IMR-90 (cell line): Measurements from ENCODE around the gene TULP4. TPM values are rescaled to one million over a fixed set of nuclear protein-coding genes. Genes with fewer than 3 reads are reported as not detected.
A peak's percentile ranks its signal among the peaks of the same experiment; 100 is the strongest.

Experiments used
- ATAC-seq: fragments of 200-7000 bp; cut with Tn5 transposase; 2 replicates; pipeline ENCODE4 v1.9.1; 2020; ENCODE audit warnings: low read depth, mild to moderate bottlenecking, moderate library complexity
- BruUV-seq: library from RNA; stranded (reverse); fragments of 400-500 nt; replicated peaks from 2 replicates; lab custom pipeline; 2021; lab: Mats Ljungman, UMichigan
- CTCF ChIA-PET: fragments of 300-600 bp; formaldehyde crosslinking; extraction: SDS; loops from one replicate; lab custom pipeline; 2021; ENCODE audit warnings: antibody characterized with exemption; lab: Yijun Ruan, JAX
- POLR2A ChIA-PET: fragments of 300-600 bp; sonication (Branson Sonifier 250); formaldehyde crosslinking; loops from one replicate; lab custom pipeline; 2022; ENCODE audit warnings: antibody characterized with exemption; ENCODE audit not compliant: unreplicated experiment; lab: Charles Lee
- DNase-seq: peaks from one replicate; pipeline ENCODE4 v3.0.0; 2013
- H2AFZ ChIP-seq: replicated peaks from 2 replicates; pipeline ENCODE3; 2013; ENCODE audit warnings: low read length, mild to moderate bottlenecking; ENCODE audit not compliant: poor library complexity
- H2AK5ac ChIP-seq: 2 replicates; pipeline ENCODE4 v1.6.1; 2013; ENCODE audit warnings: low read depth, low read length, inconsistent platforms
- H2AK9ac ChIP-seq: replicated peaks from 2 replicates; pipeline ENCODE3; 2013; ENCODE audit warnings: mild to moderate bottlenecking, low read depth, low read length, moderate library complexity; ENCODE audit not compliant: poor library complexity
- H2BK120ac ChIP-seq: 2 replicates; pipeline ENCODE4 v1.6.1; 2013; ENCODE audit warnings: low read depth, low read length, inconsistent platforms
- H2BK15ac ChIP-seq: 3 replicates; pipeline ENCODE4 v1.6.1; 2013; ENCODE audit warnings: low read depth, low read length, inconsistent platforms
- H2BK20ac ChIP-seq: 2 replicates; pipeline ENCODE4 v1.6.1; 2013; ENCODE audit warnings: low read depth, mild to moderate bottlenecking, inconsistent platforms, low read length, moderate library complexity
- H2BK5ac ChIP-seq: 2 replicates; pipeline ENCODE4 v1.6.1; 2013; ENCODE audit warnings: mild to moderate bottlenecking, low read depth, low read length, inconsistent platforms; ENCODE audit not compliant: poor library complexity, severe bottlenecking
- H3K14ac ChIP-seq: replicated peaks from 2 replicates; pipeline ENCODE4 v1.6.1; 2013; ENCODE audit warnings: low read depth, low read length, inconsistent platforms
- H3K18ac ChIP-seq: 2 replicates; pipeline ENCODE4 v1.6.1; 2013; ENCODE audit warnings: low read depth, low read length, control low read depth
- H3K23ac ChIP-seq: 2 replicates; pipeline ENCODE4 v1.6.1; 2013; ENCODE audit warnings: low read depth, low read length, inconsistent platforms
- H3K27ac ChIP-seq: 2 replicates; pipeline ENCODE4 v1.5.1; 2013; ENCODE audit warnings: mild to moderate bottlenecking, control low read depth, low read length; ENCODE audit not compliant: insufficient read depth
- H3K27me3 ChIP-seq: 2 replicates; pipeline ENCODE4 v1.6.1; 2013; ENCODE audit warnings: low read length; ENCODE audit not compliant: control insufficient read depth, insufficient read depth
- H3K36me3 ChIP-seq: 2 replicates; pipeline ENCODE4 v1.6.1; 2013; ENCODE audit warnings: low read length, mixed read lengths; ENCODE audit not compliant: control insufficient read depth, insufficient read depth
- H3K4ac ChIP-seq: 2 replicates; pipeline ENCODE4 v1.6.1; 2013; ENCODE audit warnings: low read depth, low read length, inconsistent platforms
- H3K4me1 ChIP-seq: 2 replicates; pipeline ENCODE4 v1.6.1; 2013; ENCODE audit warnings: low read length, mixed read lengths; ENCODE audit not compliant: control insufficient read depth, insufficient read depth
- H3K4me2 ChIP-seq: 2 replicates; pipeline ENCODE4 v1.6.1; 2013; ENCODE audit warnings: low read depth, mild to moderate bottlenecking, control low read depth, low read length, moderate library complexity
- H3K4me3 ChIP-seq: 2 replicates; pipeline ENCODE4 v1.5.1; 2013; ENCODE audit warnings: low read depth, mild to moderate bottlenecking, control low read depth, low read length, moderate library complexity; ENCODE audit not compliant: insufficient read depth
- H3K56ac ChIP-seq: 2 replicates; pipeline ENCODE4 v1.6.1; 2013; ENCODE audit warnings: low read length, inconsistent platforms; ENCODE audit not compliant: insufficient read depth; ENCODE audit errors: extremely low read depth
- H3K79me1 ChIP-seq, 2 experiments: 2 replicates each; pipeline ENCODE4 v1.6.1; 2013; ENCODE audit warnings: low read length in 2 of 2, inconsistent platforms in 1 of 2, low read depth in 1 of 2
- H3K9ac ChIP-seq: 2 replicates; pipeline ENCODE4 v1.6.1; 2013; ENCODE audit warnings: low read depth, low read length, control low read depth
- H3K9me1 ChIP-seq: 2 replicates; pipeline ENCODE4 v1.6.1; 2013; ENCODE audit warnings: low read length, inconsistent platforms; ENCODE audit not compliant: insufficient read depth
- H3K9me3 ChIP-seq: 2 replicates; pipeline ENCODE4 v1.6.1; 2013; ENCODE audit warnings: low read length; ENCODE audit not compliant: control insufficient read depth, insufficient read depth
- H4K20me1 ChIP-seq: 2 replicates; pipeline ENCODE4 v1.6.1; 2013; ENCODE audit warnings: low read length, inconsistent platforms; ENCODE audit not compliant: insufficient read depth
- H4K5ac ChIP-seq: 2 replicates; pipeline ENCODE4 v1.6.1; 2013; ENCODE audit warnings: mild to moderate bottlenecking, low read depth, low read length, control low read depth
- H4K8ac ChIP-seq, 2 experiments: 2 replicates each; pipeline ENCODE4 v1.6.1; 2013; ENCODE audit warnings: low read depth in 2 of 2, low read length in 2 of 2, control low read depth in 1 of 2, inconsistent platforms in 1 of 2
- H4K91ac ChIP-seq: 2 replicates; pipeline ENCODE4 v1.6.1; 2013; ENCODE audit warnings: low read depth, low read length, inconsistent platforms; ENCODE audit not compliant: insufficient read depth
- CEBPB ChIP-seq: IDR thresholded peaks from 2 replicates; pipeline ENCODE4 v1.6.1; 2012; ENCODE audit warnings: low read depth, low read length, improper control_type of control experiment
- CHD1 ChIP-seq: IDR thresholded peaks from 2 replicates; pipeline ENCODE4 v1.6.1; 2012; ENCODE audit warnings: low read depth, low read length, improper control_type of control experiment
- FOS ChIP-seq: fragments of 150-350 bp; IDR thresholded peaks from 2 replicates; pipeline ENCODE4 v1.6.1; 2016; ENCODE audit warnings: low read depth, low read length
- MAFK ChIP-seq: IDR thresholded peaks from 2 replicates; pipeline ENCODE4 v1.6.1; 2012; ENCODE audit warnings: low read depth, low read length, improper control_type of control experiment
- MXI1 ChIP-seq: IDR thresholded peaks from 2 replicates; pipeline ENCODE4 v1.6.1; 2012; ENCODE audit warnings: low read depth, mild to moderate bottlenecking, low read length, moderate library complexity, borderline replicate concordance
- POLR2A ChIP-seq: IDR thresholded peaks from 2 replicates; pipeline ENCODE4 v1.6.1; 2012; ENCODE audit warnings: mild to moderate bottlenecking, low read depth, low read length
- RFX5 ChIP-seq: IDR thresholded peaks from 2 replicates; pipeline ENCODE4 v1.8.0; 2012; ENCODE audit warnings: low read depth, mild to moderate bottlenecking, low read length, moderate library complexity
- WGBS, 2 experiments: methylation state at CpG; one replicate each; pipeline versions ENCODE4 v1.1.5 to v1.1.7; 2013; ENCODE audit warnings: missing lambda C conversion rate in 2 of 2; ENCODE audit not compliant: insufficient read length in 1 of 2; ENCODE audit errors: extremely low coverage in 2 of 2; 5-methylcytosine and 5-hydroxymethylcytosine counted together
- dilution Hi-C: fragments of 300-500 bp; cut with HindIII; formaldehyde crosslinking; loops from one replicate; pipeline ENCODE4 v1.14.3; 2018; ENCODE audit warnings: low sequenced_read_pairs; ENCODE audit not compliant: unreplicated experiment
- in situ Hi-C: fragments of 300-500 bp; cut with MboI; formaldehyde crosslinking; loops from 3 replicates; pipeline ENCODE4 v1.14.3; 2019; ENCODE audit warnings: low sequenced_read_pairs, inconsistent platforms, mixed read lengths
- intact Hi-C: fragments of 100-400 bp; cut with micrococcal nuclease; formaldehyde crosslinking; loops from 2 replicates; pipeline ENCODE4 v1.10.0; 2022
- polyA plus RNA-seq, 3 experiments: library from polyadenylated mRNA; depleted of rRNA; stranded (reverse); fragments of >200 nt; gene quantifications; 2 replicates each; pipeline ENCODE4 v1.2.3, GENCODE V29; 2012; ENCODE audit warnings: low replicate concordance in 1 of 3
- total RNA-seq: library from RNA; depleted of rRNA; stranded (reverse); fragments of >200 nt; gene quantifications from 2 replicates; pipeline ENCODE4 v1.2.3, GENCODE V29; 2012
- TF ChIP-seq, protein P1 (sequence below): fragments of 150-350 bp; IDR thresholded peaks from 2 replicates; pipeline ENCODE4 v1.6.1; 2016; ENCODE audit warnings: low read depth, mild to moderate bottlenecking, low read length, moderate library complexity, borderline replicate concordance

The TULP4 gene
- total and polyA plus RNA-seq, 2 of the 4 experiments (the other 2 are of a cell fraction): 8.1 to 30.6 TPM

- H3K56ac ChIP-seq: no peak overlapping the region
- intact Hi-C loops: no loop called here
- TF ChIP-seq CHD1 (no peak), MXI1 (no peak), FOS (no peak), MAFK (no peak), RFX5 (no peak), POLR2A (no peak), CEBPB (no peak)
- TF ChIP-seq, protein P1, sequence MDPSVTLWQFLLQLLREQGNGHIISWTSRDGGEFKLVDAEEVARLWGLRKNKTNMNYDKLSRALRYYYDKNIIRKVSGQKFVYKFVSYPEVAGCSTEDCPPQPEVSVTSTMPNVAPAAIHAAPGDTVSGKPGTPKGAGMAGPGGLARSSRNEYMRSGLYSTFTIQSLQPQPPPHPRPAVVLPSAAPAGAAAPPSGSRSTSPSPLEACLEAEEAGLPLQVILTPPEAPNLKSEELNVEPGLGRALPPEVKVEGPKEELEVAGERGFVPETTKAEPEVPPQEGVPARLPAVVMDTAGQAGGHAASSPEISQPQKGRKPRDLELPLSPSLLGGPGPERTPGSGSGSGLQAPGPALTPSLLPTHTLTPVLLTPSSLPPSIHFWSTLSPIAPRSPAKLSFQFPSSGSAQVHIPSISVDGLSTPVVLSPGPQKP: no peak
- no peaks in the 10 kb centered on the region; the same call in 1 of the 2 replicates for H3K36me3 ChIP-seq
- H3K4me3 ChIP-seq: no peak overlapping the region
- ChIA-PET CTCF (no interaction called here), POLR2A (no interaction called here)
- in situ Hi-C loops: no loop called here
- H4K8ac ChIP-seq: no peak overlapping the region
- no peaks in the 10 kb centered on the region for H3K9me3 ChIP-seq
- dilution Hi-C loops: no loop called here
- no peak for ATAC-seq
- no peak overlapping the region for H2AK5ac ChIP-seq
- H3K4ac ChIP-seq: no peak overlapping the region
- 80% methylated on average over 1 of the region's 9 CpGs; no CpG with 5 or more reads in 1 of the 2 experiments for WGBS, 2 experiments
- H3K18ac ChIP-seq: no peak overlapping the region
- no peaks in the 10 kb centered on the region; the same call in 1 of the 2 replicates for H4K20me1 ChIP-seq
- H2BK20ac ChIP-seq: no peak overlapping the region
- peaks cover 8% of the 10 kb centered on the region for H3K4me1 ChIP-seq
- H3K79me1 ChIP-seq: peaks cover 8 to 41% of the 10 kb centered on the region in 2 experiments
- no peak overlapping the region for H4K91ac ChIP-seq
- no peaks in the 10 kb centered on the region for H3K27me3 ChIP-seq
- no peak overlapping the region for H2AFZ ChIP-seq
- no TSS peak for BruUV-seq
- H4K5ac ChIP-seq: no peak overlapping the region
- H3K9me1 ChIP-seq: peaks cover 5% of the 10 kb centered on the region; the same call in 1 of the 2 replicates
- no peak overlapping the region for H2AK9ac ChIP-seq
- H2BK120ac ChIP-seq: no peak overlapping the region; the same call in 1 of the 2 replicates
- H3K4me2 ChIP-seq: no peak overlapping the region
- H2BK5ac ChIP-seq: no peak overlapping the region
- 0 out of 2 replicates have a peak overlapping the region, but pooled peaks have one; percentile 37 for H3K14ac ChIP-seq
- H3K27ac ChIP-seq: no peak overlapping the region
- H3K9ac ChIP-seq: no peak overlapping the region
- no peak overlapping the region for H2BK15ac ChIP-seq
- no peak for DNase-seq
- no peak overlapping the region for H3K23ac ChIP-seq
These were observed 95.7 kb downstream of the TULP4 start for GRCh38 chr6:158408013-158408412.
